ENCODE measurements around the gene CCAR1.

Gene CCAR1

GRCh38 chr10:68781613-68782574, 60.9 kb downstream of the CCAR1 start:
- no peaks in the 10 kb centered on the region for H3K4me1 ChIP-seq (ENCODE audit: insufficient read depth, low read length, poor library complexity, severe bottlenecking)
- H3K36me3 ChIP-seq (ENCODE audit: insufficient read depth, low read length) = peaks cover 82% of the 10 kb centered on the region
- no peaks in the 10 kb centered on the region for H3F3A ChIP-seq (ENCODE audit: low read depth)
- H3K4me2 ChIP-seq (ENCODE audit: low read depth, low read length, poor library complexity, severe bottlenecking) = no peak overlapping the region
- H3K27me3 ChIP-seq (ENCODE audit: insufficient read depth, low read length, poor library complexity, severe bottlenecking) = no peaks in the 10 kb centered on the region
- H3K9me3 ChIP-seq (ENCODE audit: insufficient read depth, low read depth, low read length) = no peaks in the 10 kb centered on the region
- H3K79me2 ChIP-seq (ENCODE audit: insufficient read depth, low read length) = no peaks in the 10 kb centered on the region
- no peaks in the 10 kb centered on the region for H4K20me1 ChIP-seq (ENCODE audit: insufficient read depth, low read length, poor library complexity, severe bottlenecking)
- H3K9me2 ChIP-seq (replicated peaks; ENCODE audit: low read depth, low read length) = no peaks in the 10 kb centered on the region
- H3K4me3 ChIP-seq (ENCODE audit: low read length, poor library complexity, severe bottlenecking) = no peak overlapping the region
- H3K9ac ChIP-seq (ENCODE audit: low read depth, low read length, poor library complexity, severe bottlenecking) = no peak overlapping the region
- no peak overlapping the region for H2AFZ ChIP-seq (ENCODE audit: low read length)
- TF ChIP-seq EZH2phosphoT487 (IDR thresholded peaks at IDR 0.05; ENCODE audit: borderline replicate concordance) (no peak), CTCF (conservative IDR thresholded peaks at IDR 0.05; ENCODE audit: low read length) (no peak)

GRCh38 chr10:68784476-68784875, 63.4 kb downstream of the CCAR1 start:
- Histone ChIP-seq H3K4me1 (ENCODE audit: insufficient read depth, low read length, poor library complexity, severe bottlenecking) (no peaks in the 10 kb centered on the region), H2AFZ (ENCODE audit: low read length) (no peak overlapping the region), H3K9me2 (replicated peaks; ENCODE audit: low read depth, low read length) (no peaks in the 10 kb centered on the region), H3K36me3 (ENCODE audit: insufficient read depth, low read length) (peaks cover 82% of the 10 kb centered on the region), H3K9ac (ENCODE audit: low read depth, low read length, poor library complexity, severe bottlenecking) (no peak overlapping the region), H3K4me2 (ENCODE audit: low read depth, low read length, poor library complexity, severe bottlenecking) (no peak overlapping the region), H3F3A (ENCODE audit: low read depth) (no peaks in the 10 kb centered on the region), H3K9me3 (ENCODE audit: insufficient read depth, low read depth, low read length) (no peaks in the 10 kb centered on the region), H3K4me3 (ENCODE audit: low read length, poor library complexity, severe bottlenecking) (no peak overlapping the region), H3K27me3 (ENCODE audit: insufficient read depth, low read length, poor library complexity, severe bottlenecking) (no peaks in the 10 kb centered on the region), H3K79me2 (ENCODE audit: insufficient read depth, low read length) (no peaks in the 10 kb centered on the region), H4K20me1 (ENCODE audit: insufficient read depth, low read length, poor library complexity, severe bottlenecking) (no peaks in the 10 kb centered on the region)
- no peak for TF ChIP-seq CTCF (conservative IDR thresholded peaks at IDR 0.05; ENCODE audit: low read length)
- no peak for TF ChIP-seq EZH2phosphoT487 (IDR thresholded peaks at IDR 0.05; ENCODE audit: borderline replicate concordance)

- H3K27me3 ChIP-seq (ENCODE audit: insufficient read depth, low read length, poor library complexity, severe bottlenecking) = no peaks in the 10 kb centered on the region
- H3K4me2 ChIP-seq (ENCODE audit: low read depth, low read length, poor library complexity, severe bottlenecking) = no peak overlapping the region
- no peaks in the 10 kb centered on the region for H3K9me3 ChIP-seq (ENCODE audit: insufficient read depth, low read depth, low read length)
- H3K79me2 ChIP-seq (ENCODE audit: insufficient read depth, low read length) = no peaks in the 10 kb centered on the region
- H3F3A ChIP-seq (ENCODE audit: low read depth) = no peaks in the 10 kb centered on the region
- TF ChIP-seq CTCF (conservative IDR thresholded peaks at IDR 0.05; ENCODE audit: low read length) = no peak
- no peak for TF ChIP-seq EZH2phosphoT487 (IDR thresholded peaks at IDR 0.05; ENCODE audit: borderline replicate concordance)
- no peaks in the 10 kb centered on the region for H3K9me2 ChIP-seq (replicated peaks; ENCODE audit: low read depth, low read length)
- H3K9ac ChIP-seq (ENCODE audit: low read depth, low read length, poor library complexity, severe bottlenecking) = no peak overlapping the region
- no peaks in the 10 kb centered on the region for H4K20me1 ChIP-seq (ENCODE audit: insufficient read depth, low read length, poor library complexity, severe bottlenecking)
- H3K4me1 ChIP-seq (ENCODE audit: insufficient read depth, low read length, poor library complexity, severe bottlenecking) = no peaks in the 10 kb centered on the region
- H3K36me3 ChIP-seq (ENCODE audit: insufficient read depth, low read length) = peaks cover 81% of the 10 kb centered on the region
- H3K4me3 ChIP-seq (ENCODE audit: low read length, poor library complexity, severe bottlenecking) = no peak overlapping the region
- H2AFZ ChIP-seq (ENCODE audit: low read length) = no peak overlapping the region
Measured at GRCh38 chr10:68787813-68788212, 66.8 kb downstream of the CCAR1 start.

Data from Loucy (cell line).